DND-41 (cell line): ENCODE measurements around the gene ACOX3.

Experiments used
- ATAC-seq: fragments of 200-7000 bp; cut with Tn5 transposase; 3 replicates; pipeline ENCODE4 v1.9.1; 2021; ENCODE audit warnings: low read depth; ENCODE audit not compliant: insufficient read depth
- DNase-seq: peaks from one replicate; pipeline ENCODE4 v3.0.0-alpha.2; 2020
- H2AFZ ChIP-seq: 2 replicates; pipeline ENCODE4 v1.6.0; 2012; ENCODE audit warnings: low read depth, low read length
- H3K27ac ChIP-seq: 2 replicates; pipeline ENCODE4 v1.5.1; 2012; ENCODE audit warnings: low read length, inconsistent platforms
- H3K27me3 ChIP-seq: fragments of 200-600 bp; sonication (generic); 2 replicates; pipeline ENCODE4 v1.6.0; 2012; ENCODE audit warnings: low read length, mild to moderate bottlenecking, inconsistent platforms; ENCODE audit not compliant: insufficient read depth, poor library complexity
- H3K36me3 ChIP-seq: 2 replicates; pipeline ENCODE4 v1.5.1; 2012; ENCODE audit warnings: low read length, inconsistent platforms; ENCODE audit not compliant: insufficient read depth
- H3K4me1 ChIP-seq: 2 replicates; pipeline ENCODE4 v1.5.1; 2012; ENCODE audit warnings: mild to moderate bottlenecking, low read length; ENCODE audit not compliant: insufficient read depth
- H3K4me2 ChIP-seq: 2 replicates; pipeline ENCODE4 v1.6.0; 2012; ENCODE audit warnings: mild to moderate bottlenecking, moderate library complexity, low read length, inconsistent platforms; ENCODE audit not compliant: insufficient read depth
- H3K4me3 ChIP-seq, 2 experiments: fragments of 200-600 bp in 1 of 2; shearing (Covaris generic) in 1 of 2; 2 replicates each; pipeline ENCODE4 v1.5.1; 2012 to 2016; ENCODE audit warnings: inconsistent platforms in 2 of 2, low read length in 2 of 2, mild to moderate bottlenecking in 2 of 2, low read depth in 1 of 2, moderate library complexity in 1 of 2
- H3K79me2 ChIP-seq: 2 replicates; pipeline ENCODE4 v1.6.0; 2012; ENCODE audit warnings: low read length, inconsistent platforms; ENCODE audit not compliant: insufficient read depth
- H3K9ac ChIP-seq: 2 replicates; pipeline ENCODE4 v1.6.0; 2012; ENCODE audit warnings: low read depth, mild to moderate bottlenecking, inconsistent platforms, low read length, moderate library complexity
- H3K9me3 ChIP-seq: 2 replicates; pipeline ENCODE4 v1.5.1; 2012; ENCODE audit warnings: low read length, moderate library complexity, mild to moderate bottlenecking, inconsistent platforms; ENCODE audit not compliant: insufficient read depth, severe bottlenecking
- H4K20me1 ChIP-seq: 2 replicates; pipeline ENCODE4 v1.6.0; 2012; ENCODE audit warnings: low read length; ENCODE audit not compliant: insufficient read depth
- EZH2 ChIP-seq: IDR thresholded peaks from 3 replicates; pipeline ENCODE4 v1.6.1; 2012; ENCODE audit warnings: borderline replicate concordance, low read depth, mild to moderate bottlenecking, moderate library complexity, low read length, inconsistent platforms; ENCODE audit not compliant: severe bottlenecking
- TF ChIP-seq, protein P1 (sequence below): IDR thresholded peaks from 2 replicates; pipeline ENCODE4 v1.5.1; 2012; ENCODE audit warnings: borderline replicate concordance, low read length, moderate library complexity, mild to moderate bottlenecking; ENCODE audit not compliant: poor library complexity, severe bottlenecking; ENCODE audit errors: extremely low read depth

The ACOX3 gene

GRCh38 chr4:8468746-8469535 lies 28.4 kb upstream of the ACOX3 start:
- TF ChIP-seq, protein P1, sequence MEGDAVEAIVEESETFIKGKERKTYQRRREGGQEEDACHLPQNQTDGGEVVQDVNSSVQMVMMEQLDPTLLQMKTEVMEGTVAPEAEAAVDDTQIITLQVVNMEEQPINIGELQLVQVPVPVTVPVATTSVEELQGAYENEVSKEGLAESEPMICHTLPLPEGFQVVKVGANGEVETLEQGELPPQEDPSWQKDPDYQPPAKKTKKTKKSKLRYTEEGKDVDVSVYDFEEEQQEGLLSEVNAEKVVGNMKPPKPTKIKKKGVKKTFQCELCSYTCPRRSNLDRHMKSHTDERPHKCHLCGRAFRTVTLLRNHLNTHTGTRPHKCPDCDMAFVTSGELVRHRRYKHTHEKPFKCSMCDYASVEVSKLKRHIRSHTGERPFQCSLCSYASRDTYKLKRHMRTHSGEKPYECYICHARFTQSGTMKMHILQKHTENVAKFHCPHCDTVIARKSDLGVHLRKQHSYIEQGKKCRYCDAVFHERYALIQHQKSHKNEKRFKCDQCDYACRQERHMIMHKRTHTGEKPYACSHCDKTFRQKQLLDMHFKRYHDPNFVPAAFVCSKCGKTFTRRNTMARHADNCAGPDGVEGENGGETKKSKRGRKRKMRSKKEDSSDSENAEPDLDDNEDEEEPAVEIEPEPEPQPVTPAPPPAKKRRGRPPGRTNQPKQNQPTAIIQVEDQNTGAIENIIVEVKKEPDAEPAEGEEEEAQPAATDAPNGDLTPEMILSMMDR, result peak; percentile 81
- TF ChIP-seq EZH2, result no peak
- Histone ChIP-seq H3K27me3 (no peaks in the 10 kb centered on the region), H3K4me2 (no peak overlapping the region), H3K27ac (no peak overlapping the region), H4K20me1 (peaks cover 9% of the 10 kb centered on the region), H3K79me2 (no peaks in the 10 kb centered on the region), H3K36me3 (peaks cover 71% of the 10 kb centered on the region), H3K9ac (no peak overlapping the region), H3K9me3 (no peaks in the 10 kb centered on the region), H3K4me3 (no peak overlapping the region), H3K4me1 (no peaks in the 10 kb centered on the region), H2AFZ (no peak overlapping the region)
- peak; percentile 47 for DNase-seq
- ATAC-seq, result peak; percentile 81

DNA sequence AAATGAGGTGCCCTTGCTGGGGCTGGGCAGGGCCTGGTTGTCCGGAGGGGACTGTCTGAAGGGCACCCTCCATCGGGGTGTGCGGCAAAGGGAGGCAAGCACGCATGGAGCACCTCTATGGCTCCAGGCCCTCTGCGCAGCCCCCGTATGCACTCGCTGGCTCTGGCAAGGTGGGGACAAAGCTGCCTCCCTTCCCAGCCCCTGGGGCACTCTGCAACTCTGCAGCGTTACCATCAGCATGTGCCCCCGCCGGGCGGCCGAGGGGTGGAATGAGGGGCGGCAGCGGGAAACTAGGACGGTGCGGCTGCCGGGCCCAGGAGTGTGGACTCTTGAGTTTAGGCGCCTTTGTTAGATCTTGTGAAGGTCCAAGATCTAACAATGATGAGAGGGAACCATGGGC lies 26.5 kb upstream of the ACOX3 start:
- peaks cover 80% of the 10 kb centered on the region for H3K36me3 ChIP-seq
- H3K9ac ChIP-seq, result no peak overlapping the region
- no peak overlapping the region for H3K4me2 ChIP-seq

DNA sequence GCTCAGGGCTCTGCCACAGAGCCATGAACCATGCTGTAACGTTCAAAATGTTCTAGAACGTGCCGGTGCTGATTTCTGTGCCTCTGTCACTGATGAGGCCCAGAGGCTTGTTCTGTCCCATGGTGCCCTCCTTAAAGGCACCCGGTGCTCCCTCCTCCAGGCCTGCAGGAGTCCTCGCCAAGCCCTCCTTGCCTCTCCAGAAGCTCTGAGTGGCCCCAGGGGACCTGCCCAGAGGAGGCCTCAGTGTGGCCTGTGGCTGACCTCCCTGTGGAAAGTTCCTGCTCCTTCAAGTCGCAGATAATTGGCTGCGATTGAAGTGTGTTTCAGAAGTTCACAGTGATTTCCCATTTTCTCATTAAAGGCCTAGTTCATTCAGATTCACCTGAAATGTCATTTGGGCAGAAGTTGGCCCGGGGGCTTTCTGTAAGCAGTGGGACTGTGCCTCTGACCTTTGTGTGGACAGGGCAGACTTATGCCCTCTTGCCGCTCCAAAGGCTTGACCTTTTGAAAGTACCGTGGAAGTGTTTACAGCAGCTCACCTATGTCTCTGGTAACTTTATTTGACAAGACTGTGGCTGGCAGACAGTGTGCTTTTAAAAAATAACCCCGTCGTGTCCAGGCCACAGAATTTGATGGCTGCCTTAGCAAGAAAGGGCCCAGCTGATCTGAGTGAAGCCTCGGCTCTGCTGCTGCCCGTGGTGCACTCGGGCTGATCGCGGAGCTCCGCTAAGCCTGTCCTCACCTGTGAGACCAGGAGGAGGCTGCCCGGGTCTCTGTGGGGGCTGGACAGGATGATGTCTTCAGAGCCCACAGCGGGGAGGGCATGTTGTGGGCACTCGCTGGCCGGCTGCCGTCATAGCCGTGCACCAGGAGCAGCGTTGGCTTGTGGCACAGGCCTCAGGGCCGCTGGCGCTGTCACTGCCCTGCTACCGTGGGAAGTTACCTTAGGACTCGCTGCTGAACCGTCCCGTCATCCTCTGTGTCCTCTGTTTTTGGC lies 25.4 kb upstream of the ACOX3 start:
- DNase-seq (no peak), ATAC-seq (no peak)
- Histone ChIP-seq H3K27ac (no peak overlapping the region), H3K4me3 (no peak overlapping the region), H3K36me3 (peaks cover 77% of the 10 kb centered on the region), H3K4me1 (no peaks in the 10 kb centered on the region), H3K4me2 (no peak overlapping the region), H3K9me3 (no peaks in the 10 kb centered on the region), H2AFZ (no peak overlapping the region), H3K9ac (no peak overlapping the region), H3K27me3 (no peaks in the 10 kb centered on the region), H3K79me2 (no peaks in the 10 kb centered on the region), H4K20me1 (peaks cover 12% of the 10 kb centered on the region)
- TF ChIP-seq, protein P1, result no peak
- no peak for TF ChIP-seq EZH2

More for the DNA sequence above, 26.5 kb upstream of the ACOX3 start:
- Histone ChIP-seq H3K27me3 (no peaks in the 10 kb centered on the region), H4K20me1 (peaks cover 12% of the 10 kb centered on the region), H3K4me3 (no peak overlapping the region), H3K4me1 (no peaks in the 10 kb centered on the region), H2AFZ (no peak overlapping the region), H3K27ac (no peak overlapping the region), H3K9me3 (no peaks in the 10 kb centered on the region), H3K79me2 (no peaks in the 10 kb centered on the region)
- DNase-seq (no peak), ATAC-seq (no peak)
- TF ChIP-seq, protein P1, result no peak
- no peak for TF ChIP-seq EZH2
